A673 (cell line): ENCODE measurements around the gene ZYG11A. TPM values are rescaled to one million over a fixed set of nuclear protein-coding genes. Genes with fewer than 3 reads are reported as not detected.

Experiments
- BruUV-seq: library from RNA; stranded (reverse); fragments of 400-500 nt; replicated peaks from 2 replicates; lab custom pipeline; 2021; lab: Mats Ljungman, UMichigan
- CTCF ChIA-PET: fragments of 300-600 bp; sonication (Branson Sonifier 250); formaldehyde crosslinking; loops from one replicate; lab custom pipeline; 2022; ENCODE audit warnings: antibody characterized with exemption; lab: Charles Lee
- POLR2A ChIA-PET: fragments of 300-600 bp; sonication (Branson Sonifier 250); formaldehyde crosslinking; loops from one replicate; lab custom pipeline; 2022; ENCODE audit warnings: antibody characterized with exemption; ENCODE audit not compliant: low non-redundant PET; lab: Charles Lee
- DNase-seq: peaks from one replicate; pipeline ENCODE4 v3.0.0-alpha.2; 2015; ENCODE audit warnings: low spot score
- H3K27ac ChIP-seq: fragments of 200-600 bp; sonication (generic); 2 replicates; pipeline ENCODE4 v1.5.1; 2016; ENCODE audit warnings: mixed run types, low read depth, mild to moderate bottlenecking, mixed read lengths, antibody characterized with exemption, low read length; ENCODE audit not compliant: poor library complexity, severe bottlenecking
- H3K27me3 ChIP-seq: fragments of 200-600 bp; sonication (generic); replicated peaks from 2 replicates; pipeline ENCODE4 v1.6.1; 2017; ENCODE audit warnings: mixed run types, low read depth, mild to moderate bottlenecking, mixed read lengths, antibody characterized with exemption, low read length; ENCODE audit not compliant: insufficient read depth, poor library complexity
- H3K36me3 ChIP-seq: fragments of 200-600 bp; sonication (generic); 2 replicates; pipeline ENCODE4 v1.6.1; 2016; ENCODE audit warnings: mixed run types, mild to moderate bottlenecking, mixed read lengths, antibody characterized with exemption, low read length; ENCODE audit not compliant: insufficient read depth, poor library complexity, severe bottlenecking
- H3K4me1 ChIP-seq: fragments of 200-600 bp; sonication (generic); 2 replicates; pipeline ENCODE4 v1.6.1; 2017; ENCODE audit warnings: mixed run types, mild to moderate bottlenecking, mixed read lengths, antibody characterized with exemption, low read length; ENCODE audit not compliant: insufficient read depth, poor library complexity, severe bottlenecking
- H3K4me3 ChIP-seq: fragments of 200-600 bp; sonication (generic); 2 replicates; pipeline ENCODE4 v1.5.1; 2016; ENCODE audit warnings: low read depth, mixed run types, mild to moderate bottlenecking, mixed read lengths, low read length; ENCODE audit not compliant: poor library complexity, severe bottlenecking
- H3K9me3 ChIP-seq: fragments of 200-600 bp; sonication (generic); 2 replicates; pipeline ENCODE4 v1.6.1; 2016; ENCODE audit warnings: mixed run types, low read depth, mild to moderate bottlenecking, mixed read lengths, antibody characterized with exemption, low read length; ENCODE audit not compliant: poor library complexity, severe bottlenecking
- EZH2 ChIP-seq: fragments of 200-600 bp; sonication (generic); IDR thresholded peaks from 2 replicates; pipeline ENCODE4 v1.6.1; 2017; ENCODE audit warnings: borderline replicate concordance, low read depth, mild to moderate bottlenecking, mixed read lengths, antibody characterized with exemption, low read length; ENCODE audit not compliant: poor library complexity, severe bottlenecking
- intact Hi-C: fragments of 100-400 bp; cut with micrococcal nuclease; formaldehyde crosslinking; loops from one replicate; pipeline ENCODE4 v1.10.0; 2022; ENCODE audit not compliant: unreplicated experiment
- total RNA-seq: library from RNA; stranded (reverse); gene quantifications from 2 replicates; pipeline ENCODE4 v1.2.3, GENCODE V29; 2021
- TF ChIP-seq, protein P1 (sequence below): fragments of 300-800, 200-600 bp; sonication (generic); conservative IDR thresholded peaks from 2 replicates; pipeline ENCODE4 v1.5.1; 2017; ENCODE audit warnings: low read depth, mild to moderate bottlenecking, antibody characterized with exemption, low read length, moderate library complexity, mixed read lengths

The ZYG11A gene
- total RNA-seq, 1 experiment from 2014 or later: 0.17 TPM

DNA sequence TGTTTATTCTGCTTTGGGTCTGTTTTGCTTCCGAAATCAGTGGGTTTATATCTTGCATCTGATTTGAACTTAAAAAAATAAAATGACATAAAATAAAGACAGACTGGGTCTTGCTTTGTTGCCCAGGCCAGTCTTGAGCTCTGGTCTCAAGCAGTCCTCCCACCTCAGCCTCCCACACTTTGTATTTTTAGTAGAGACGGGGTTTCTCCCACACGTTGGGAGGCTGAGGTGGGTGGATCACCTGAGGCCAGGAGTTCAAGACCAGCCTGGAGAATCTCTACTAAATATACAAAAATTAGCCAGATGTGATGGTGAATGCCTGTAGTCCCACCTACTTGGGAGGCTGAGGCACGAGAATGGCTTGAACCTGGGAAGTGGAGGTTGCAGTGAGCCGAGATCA, 5.9 kb downstream of the ZYG11A start:
- POLR2A ChIA-PET: no interaction called here

DNA sequence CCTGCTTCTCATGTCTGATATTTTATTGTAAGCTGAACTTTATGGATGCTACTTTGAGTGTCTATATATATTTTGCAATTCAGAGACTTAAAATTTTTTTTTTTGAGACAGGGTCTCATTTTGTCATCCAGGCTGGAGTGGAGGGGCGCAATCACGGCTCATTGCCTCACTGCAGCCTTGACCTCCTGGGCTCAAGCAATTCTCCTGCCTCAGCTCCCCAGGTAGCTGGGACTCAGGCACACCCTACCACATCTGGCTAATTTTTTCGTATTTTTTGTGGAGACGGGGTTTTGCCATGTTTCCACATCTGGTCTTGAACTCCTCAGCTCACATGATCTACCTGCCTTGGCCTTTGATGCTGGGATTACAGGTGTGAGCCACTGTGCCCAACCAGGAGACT, 8.4 kb downstream of the ZYG11A start:
- Histone ChIP-seq H3K27ac (no peak overlapping the region), H3K4me3 (no peak overlapping the region), H3K9me3 (no peaks in the 10 kb centered on the region), H3K36me3 (no peaks in the 10 kb centered on the region), H3K4me1 (no peaks in the 10 kb centered on the region), H3K27me3 (no peaks in the 10 kb centered on the region)
- BruUV-seq: no TSS peak
- DNase-seq: no peak
- no peak for TF ChIP-seq EZH2
- TF ChIP-seq, protein P1, sequence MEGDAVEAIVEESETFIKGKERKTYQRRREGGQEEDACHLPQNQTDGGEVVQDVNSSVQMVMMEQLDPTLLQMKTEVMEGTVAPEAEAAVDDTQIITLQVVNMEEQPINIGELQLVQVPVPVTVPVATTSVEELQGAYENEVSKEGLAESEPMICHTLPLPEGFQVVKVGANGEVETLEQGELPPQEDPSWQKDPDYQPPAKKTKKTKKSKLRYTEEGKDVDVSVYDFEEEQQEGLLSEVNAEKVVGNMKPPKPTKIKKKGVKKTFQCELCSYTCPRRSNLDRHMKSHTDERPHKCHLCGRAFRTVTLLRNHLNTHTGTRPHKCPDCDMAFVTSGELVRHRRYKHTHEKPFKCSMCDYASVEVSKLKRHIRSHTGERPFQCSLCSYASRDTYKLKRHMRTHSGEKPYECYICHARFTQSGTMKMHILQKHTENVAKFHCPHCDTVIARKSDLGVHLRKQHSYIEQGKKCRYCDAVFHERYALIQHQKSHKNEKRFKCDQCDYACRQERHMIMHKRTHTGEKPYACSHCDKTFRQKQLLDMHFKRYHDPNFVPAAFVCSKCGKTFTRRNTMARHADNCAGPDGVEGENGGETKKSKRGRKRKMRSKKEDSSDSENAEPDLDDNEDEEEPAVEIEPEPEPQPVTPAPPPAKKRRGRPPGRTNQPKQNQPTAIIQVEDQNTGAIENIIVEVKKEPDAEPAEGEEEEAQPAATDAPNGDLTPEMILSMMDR: no peak
- intact Hi-C loops: no loop called here
- ChIA-PET POLR2A (no interaction called here), CTCF (no interaction called here)

More for the DNA sequence above, 5.9 kb downstream of the ZYG11A start:
- Histone ChIP-seq H3K27me3 (peaks cover 6% of the 10 kb centered on the region), H3K36me3 (no peaks in the 10 kb centered on the region), H3K4me3 (no peak overlapping the region), H3K9me3 (no peaks in the 10 kb centered on the region), H3K4me1 (no peaks in the 10 kb centered on the region), H3K27ac (no peak overlapping the region)
- CTCF ChIA-PET: no interaction called here
- no TSS peak for BruUV-seq
- intact Hi-C loops: loop anchor here (10.0 kb wide), 1 partner anchor 336 kb away; no protein-coding TSS in a partner anchor
- DNase-seq: no peak
- TF ChIP-seq, protein P1: no peak
- no peak for TF ChIP-seq EZH2

DNA sequence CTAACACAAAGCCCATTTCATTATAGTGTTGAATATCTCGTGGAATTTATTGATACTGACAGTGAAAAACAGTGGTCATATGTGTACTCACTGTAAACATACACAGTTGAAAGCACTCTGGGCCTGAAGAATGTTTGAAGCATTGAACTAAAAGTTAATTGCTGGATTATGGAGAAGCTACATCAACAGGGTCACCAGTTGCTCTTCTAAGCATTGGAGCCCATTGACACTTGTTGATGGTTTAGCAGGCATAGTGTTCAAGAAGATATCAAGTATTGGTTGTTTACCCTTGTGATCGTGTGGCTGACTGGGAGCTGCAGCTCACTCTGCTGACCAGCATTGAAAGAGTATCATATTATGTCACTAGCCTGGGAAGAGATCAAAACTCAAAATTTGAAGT, 10.3 kb downstream of the ZYG11A start:
- H3K4me3 ChIP-seq: no peak overlapping the region
- H3K27me3 ChIP-seq: no peaks in the 10 kb centered on the region
- H3K4me1 ChIP-seq: no peaks in the 10 kb centered on the region
- DNase-seq: no peak
- no peaks in the 10 kb centered on the region for H3K9me3 ChIP-seq
- intact Hi-C loops: no loop called here
- POLR2A ChIA-PET: no interaction called here
- H3K36me3 ChIP-seq: no peaks in the 10 kb centered on the region
- no peak for TF ChIP-seq EZH2
- TF ChIP-seq, protein P1: no peak
- BruUV-seq: no TSS peak
- H3K27ac ChIP-seq: no peak overlapping the region
- CTCF ChIA-PET: no interaction called here
